IMR-90 (cell line): ENCODE results near the gene MED23. TPM values are rescaled to one million over a fixed set of nuclear protein-coding genes. Genes with fewer than 3 reads are reported as not detected.

Source experiments
- ATAC-seq: fragments of 200-7000 bp; cut with Tn5 transposase; 2 replicates; pipeline ENCODE4 v1.9.1; 2020; ENCODE audit warnings: low read depth, mild to moderate bottlenecking, moderate library complexity
- BruUV-seq: library from RNA; stranded (reverse); fragments of 400-500 nt; replicated peaks from 2 replicates; lab custom pipeline; 2021; lab: Mats Ljungman, UMichigan
- CTCF ChIA-PET: fragments of 300-600 bp; formaldehyde crosslinking; extraction: SDS; loops from one replicate; lab custom pipeline; 2021; ENCODE audit warnings: antibody characterized with exemption; lab: Yijun Ruan, JAX
- POLR2A ChIA-PET: fragments of 300-600 bp; sonication (Branson Sonifier 250); formaldehyde crosslinking; loops from one replicate; lab custom pipeline; 2022; ENCODE audit warnings: antibody characterized with exemption; ENCODE audit not compliant: unreplicated experiment; lab: Charles Lee
- DNase-seq: peaks from one replicate; pipeline ENCODE4 v3.0.0; 2013
- H2AFZ ChIP-seq: replicated peaks from 2 replicates; pipeline ENCODE3; 2013; ENCODE audit warnings: low read length, mild to moderate bottlenecking; ENCODE audit not compliant: poor library complexity
- H2AK5ac ChIP-seq: 2 replicates; pipeline ENCODE4 v1.6.1; 2013; ENCODE audit warnings: low read depth, low read length, inconsistent platforms
- H2AK9ac ChIP-seq: replicated peaks from 2 replicates; pipeline ENCODE3; 2013; ENCODE audit warnings: mild to moderate bottlenecking, low read depth, low read length, moderate library complexity; ENCODE audit not compliant: poor library complexity
- H2BK120ac ChIP-seq: 2 replicates; pipeline ENCODE4 v1.6.1; 2013; ENCODE audit warnings: low read depth, low read length, inconsistent platforms
- H2BK15ac ChIP-seq: 3 replicates; pipeline ENCODE4 v1.6.1; 2013; ENCODE audit warnings: low read depth, low read length, inconsistent platforms
- H2BK20ac ChIP-seq: 2 replicates; pipeline ENCODE4 v1.6.1; 2013; ENCODE audit warnings: low read depth, mild to moderate bottlenecking, inconsistent platforms, low read length, moderate library complexity
- H2BK5ac ChIP-seq: 2 replicates; pipeline ENCODE4 v1.6.1; 2013; ENCODE audit warnings: mild to moderate bottlenecking, low read depth, low read length, inconsistent platforms; ENCODE audit not compliant: poor library complexity, severe bottlenecking
- H3K14ac ChIP-seq: replicated peaks from 2 replicates; pipeline ENCODE4 v1.6.1; 2013; ENCODE audit warnings: low read depth, low read length, inconsistent platforms
- H3K18ac ChIP-seq: 2 replicates; pipeline ENCODE4 v1.6.1; 2013; ENCODE audit warnings: low read depth, low read length, control low read depth
- H3K23ac ChIP-seq: 2 replicates; pipeline ENCODE4 v1.6.1; 2013; ENCODE audit warnings: low read depth, low read length, inconsistent platforms
- H3K27ac ChIP-seq: 2 replicates; pipeline ENCODE4 v1.5.1; 2013; ENCODE audit warnings: mild to moderate bottlenecking, control low read depth, low read length; ENCODE audit not compliant: insufficient read depth
- H3K27me3 ChIP-seq: 2 replicates; pipeline ENCODE4 v1.6.1; 2013; ENCODE audit warnings: low read length; ENCODE audit not compliant: control insufficient read depth, insufficient read depth
- H3K36me3 ChIP-seq: 2 replicates; pipeline ENCODE4 v1.6.1; 2013; ENCODE audit warnings: low read length, mixed read lengths; ENCODE audit not compliant: control insufficient read depth, insufficient read depth
- H3K4ac ChIP-seq: 2 replicates; pipeline ENCODE4 v1.6.1; 2013; ENCODE audit warnings: low read depth, low read length, inconsistent platforms
- H3K4me1 ChIP-seq: 2 replicates; pipeline ENCODE4 v1.6.1; 2013; ENCODE audit warnings: low read length, mixed read lengths; ENCODE audit not compliant: control insufficient read depth, insufficient read depth
- H3K4me2 ChIP-seq: 2 replicates; pipeline ENCODE4 v1.6.1; 2013; ENCODE audit warnings: low read depth, mild to moderate bottlenecking, control low read depth, low read length, moderate library complexity
- H3K4me3 ChIP-seq: 2 replicates; pipeline ENCODE4 v1.5.1; 2013; ENCODE audit warnings: low read depth, mild to moderate bottlenecking, control low read depth, low read length, moderate library complexity; ENCODE audit not compliant: insufficient read depth
- H3K56ac ChIP-seq: 2 replicates; pipeline ENCODE4 v1.6.1; 2013; ENCODE audit warnings: low read length, inconsistent platforms; ENCODE audit not compliant: insufficient read depth; ENCODE audit errors: extremely low read depth
- H3K79me1 ChIP-seq, 2 experiments: 2 replicates each; pipeline ENCODE4 v1.6.1; 2013; ENCODE audit warnings: low read length in 2 of 2, inconsistent platforms in 1 of 2, low read depth in 1 of 2
- H3K9ac ChIP-seq: 2 replicates; pipeline ENCODE4 v1.6.1; 2013; ENCODE audit warnings: low read depth, low read length, control low read depth
- H3K9me1 ChIP-seq: 2 replicates; pipeline ENCODE4 v1.6.1; 2013; ENCODE audit warnings: low read length, inconsistent platforms; ENCODE audit not compliant: insufficient read depth
- H3K9me3 ChIP-seq: 2 replicates; pipeline ENCODE4 v1.6.1; 2013; ENCODE audit warnings: low read length; ENCODE audit not compliant: control insufficient read depth, insufficient read depth
- H4K20me1 ChIP-seq: 2 replicates; pipeline ENCODE4 v1.6.1; 2013; ENCODE audit warnings: low read length, inconsistent platforms; ENCODE audit not compliant: insufficient read depth
- H4K5ac ChIP-seq: 2 replicates; pipeline ENCODE4 v1.6.1; 2013; ENCODE audit warnings: mild to moderate bottlenecking, low read depth, low read length, control low read depth
- H4K8ac ChIP-seq, 2 experiments: 2 replicates each; pipeline ENCODE4 v1.6.1; 2013; ENCODE audit warnings: low read depth in 2 of 2, low read length in 2 of 2, control low read depth in 1 of 2, inconsistent platforms in 1 of 2
- H4K91ac ChIP-seq: 2 replicates; pipeline ENCODE4 v1.6.1; 2013; ENCODE audit warnings: low read depth, low read length, inconsistent platforms; ENCODE audit not compliant: insufficient read depth
- BHLHE40 ChIP-seq: fragments of 150-350 bp; IDR thresholded peaks from 2 replicates; pipeline ENCODE4 v1.6.1; 2016; ENCODE audit warnings: mild to moderate bottlenecking, low read depth, low read length
- CEBPB ChIP-seq: IDR thresholded peaks from 2 replicates; pipeline ENCODE4 v1.6.1; 2012; ENCODE audit warnings: low read depth, low read length, improper control_type of control experiment
- CHD1 ChIP-seq: IDR thresholded peaks from 2 replicates; pipeline ENCODE4 v1.6.1; 2012; ENCODE audit warnings: low read depth, low read length, improper control_type of control experiment
- ELK1 ChIP-seq: fragments of 150-350 bp; IDR thresholded peaks from 2 replicates; pipeline ENCODE4 v1.6.1; 2016; ENCODE audit warnings: low read depth, mild to moderate bottlenecking, low read length, moderate library complexity, borderline replicate concordance
- FOS ChIP-seq: fragments of 150-350 bp; IDR thresholded peaks from 2 replicates; pipeline ENCODE4 v1.6.1; 2016; ENCODE audit warnings: low read depth, low read length
- MAFK ChIP-seq: IDR thresholded peaks from 2 replicates; pipeline ENCODE4 v1.6.1; 2012; ENCODE audit warnings: low read depth, low read length, improper control_type of control experiment
- MAZ ChIP-seq: IDR thresholded peaks from 2 replicates; pipeline ENCODE4 v1.6.1; 2012; ENCODE audit warnings: low read depth, mild to moderate bottlenecking, low read length, improper control_type of control experiment, moderate library complexity, borderline replicate concordance
- MXI1 ChIP-seq: IDR thresholded peaks from 2 replicates; pipeline ENCODE4 v1.6.1; 2012; ENCODE audit warnings: low read depth, mild to moderate bottlenecking, low read length, moderate library complexity, borderline replicate concordance
- NFE2L2 ChIP-seq: fragments of 150-350 bp; IDR thresholded peaks from 2 replicates; pipeline ENCODE4 v1.6.1; 2016; ENCODE audit warnings: low read depth, mild to moderate bottlenecking, low read length
- POLR2A ChIP-seq: IDR thresholded peaks from 2 replicates; pipeline ENCODE4 v1.6.1; 2012; ENCODE audit warnings: mild to moderate bottlenecking, low read depth, low read length
- RAD21 ChIP-seq: IDR thresholded peaks from 2 replicates; pipeline ENCODE4 v1.6.1; 2012; ENCODE audit warnings: low read length, improper control_type of control experiment
- RCOR1 ChIP-seq: IDR thresholded peaks from 2 replicates; pipeline ENCODE4 v1.6.1; 2012; ENCODE audit warnings: mild to moderate bottlenecking, low read length, improper control_type of control experiment; ENCODE audit not compliant: insufficient replicate concordance
- RFX5 ChIP-seq: IDR thresholded peaks from 2 replicates; pipeline ENCODE4 v1.8.0; 2012; ENCODE audit warnings: low read depth, mild to moderate bottlenecking, low read length, moderate library complexity
- SMC3 ChIP-seq: fragments of 150-350 bp; IDR thresholded peaks from 2 replicates; pipeline ENCODE4 v1.6.1; 2016; ENCODE audit warnings: low read depth, mild to moderate bottlenecking, antibody characterized with exemption, low read length, moderate library complexity
- WGBS, 2 experiments: methylation state at CpG; one replicate each; pipeline versions ENCODE4 v1.1.5 to v1.1.7; 2013; ENCODE audit warnings: missing lambda C conversion rate in 2 of 2; ENCODE audit not compliant: insufficient read length in 1 of 2; ENCODE audit errors: extremely low coverage in 2 of 2; 5-methylcytosine and 5-hydroxymethylcytosine counted together
- dilution Hi-C: fragments of 300-500 bp; cut with HindIII; formaldehyde crosslinking; loops from one replicate; pipeline ENCODE4 v1.14.3; 2018; ENCODE audit warnings: low sequenced_read_pairs; ENCODE audit not compliant: unreplicated experiment
- in situ Hi-C: fragments of 300-500 bp; cut with MboI; formaldehyde crosslinking; loops from 3 replicates; pipeline ENCODE4 v1.14.3; 2019; ENCODE audit warnings: low sequenced_read_pairs, inconsistent platforms, mixed read lengths
- intact Hi-C: fragments of 100-400 bp; cut with micrococcal nuclease; formaldehyde crosslinking; loops from 2 replicates; pipeline ENCODE4 v1.10.0; 2022
- polyA plus RNA-seq, 3 experiments: library from polyadenylated mRNA; depleted of rRNA; stranded (reverse); fragments of >200 nt; gene quantifications; 2 replicates each; pipeline ENCODE4 v1.2.3, GENCODE V29; 2012; ENCODE audit warnings: low replicate concordance in 1 of 3
- total RNA-seq: library from RNA; depleted of rRNA; stranded (reverse); fragments of >200 nt; gene quantifications from 2 replicates; pipeline ENCODE4 v1.2.3, GENCODE V29; 2012
- TF ChIP-seq, protein P1 (sequence below): conservative IDR thresholded peaks from 2 replicates; pipeline ENCODE4 v1.5.1; 2012; ENCODE audit warnings: mild to moderate bottlenecking, low read depth, low read length, improper control_type of control experiment
- TF ChIP-seq, protein P2 (sequence below): fragments of 150-350 bp; IDR thresholded peaks from 2 replicates; pipeline ENCODE4 v1.6.1; 2017; ENCODE audit warnings: mild to moderate bottlenecking, antibody characterized with exemption, low read length, low read depth

The MED23 gene
- total and polyA plus RNA-seq, 2 of the 4 experiments (the other 2 are of a cell fraction), result 16.0 to 40.7 TPM

- no peak for TF ChIP-seq MAFK
- TF ChIP-seq POLR2A, result no peak
- TF ChIP-seq CHD1, result no peak
- no peak for TF ChIP-seq MXI1
- TF ChIP-seq RFX5, result no peak
- no peak for TF ChIP-seq CEBPB
- TF ChIP-seq FOS, result no peak
- TF ChIP-seq, protein P1, sequence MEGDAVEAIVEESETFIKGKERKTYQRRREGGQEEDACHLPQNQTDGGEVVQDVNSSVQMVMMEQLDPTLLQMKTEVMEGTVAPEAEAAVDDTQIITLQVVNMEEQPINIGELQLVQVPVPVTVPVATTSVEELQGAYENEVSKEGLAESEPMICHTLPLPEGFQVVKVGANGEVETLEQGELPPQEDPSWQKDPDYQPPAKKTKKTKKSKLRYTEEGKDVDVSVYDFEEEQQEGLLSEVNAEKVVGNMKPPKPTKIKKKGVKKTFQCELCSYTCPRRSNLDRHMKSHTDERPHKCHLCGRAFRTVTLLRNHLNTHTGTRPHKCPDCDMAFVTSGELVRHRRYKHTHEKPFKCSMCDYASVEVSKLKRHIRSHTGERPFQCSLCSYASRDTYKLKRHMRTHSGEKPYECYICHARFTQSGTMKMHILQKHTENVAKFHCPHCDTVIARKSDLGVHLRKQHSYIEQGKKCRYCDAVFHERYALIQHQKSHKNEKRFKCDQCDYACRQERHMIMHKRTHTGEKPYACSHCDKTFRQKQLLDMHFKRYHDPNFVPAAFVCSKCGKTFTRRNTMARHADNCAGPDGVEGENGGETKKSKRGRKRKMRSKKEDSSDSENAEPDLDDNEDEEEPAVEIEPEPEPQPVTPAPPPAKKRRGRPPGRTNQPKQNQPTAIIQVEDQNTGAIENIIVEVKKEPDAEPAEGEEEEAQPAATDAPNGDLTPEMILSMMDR, result no peak
- no peak for TF ChIP-seq RCOR1
- no peak for TF ChIP-seq NFE2L2
- no peak for TF ChIP-seq ELK1
- TF ChIP-seq, protein P2, sequence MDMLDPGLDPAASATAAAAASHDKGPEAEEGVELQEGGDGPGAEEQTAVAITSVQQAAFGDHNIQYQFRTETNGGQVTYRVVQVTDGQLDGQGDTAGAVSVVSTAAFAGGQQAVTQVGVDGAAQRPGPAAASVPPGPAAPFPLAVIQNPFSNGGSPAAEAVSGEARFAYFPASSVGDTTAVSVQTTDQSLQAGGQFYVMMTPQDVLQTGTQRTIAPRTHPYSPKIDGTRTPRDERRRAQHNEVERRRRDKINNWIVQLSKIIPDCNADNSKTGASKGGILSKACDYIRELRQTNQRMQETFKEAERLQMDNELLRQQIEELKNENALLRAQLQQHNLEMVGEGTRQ, result no peak
- TF ChIP-seq RAD21, result no peak
- no peak for TF ChIP-seq SMC3
- TF ChIP-seq MAZ, result no peak
- no peak for TF ChIP-seq BHLHE40
- CTCF ChIA-PET, result no interaction called here
Measured at GRCh38 chr6:131587909-131588308, 40.1 kb downstream of the MED23 start.

More at GRCh38 chr6:131587909-131588308, 40.1 kb downstream of the MED23 start:
- Histone ChIP-seq H3K56ac (no peak overlapping the region), H3K36me3 (peaks cover 35% of the 10 kb centered on the region), H2AK9ac (no peak overlapping the region), H4K91ac (no peak overlapping the region), H3K79me1 (no peaks in the 10 kb centered on the region; a peak in 2 of 4 replicates), H2AFZ (no peak overlapping the region), H3K4me3 (no peak overlapping the region), H3K27ac (no peak overlapping the region), H3K4me1 (no peaks in the 10 kb centered on the region), H2AK5ac (no peak overlapping the region), H3K4ac (no peak overlapping the region), H3K18ac (no peak overlapping the region), H3K9me3 (no peaks in the 10 kb centered on the region), H3K9me1 (no peaks in the 10 kb centered on the region), H2BK20ac (no peak overlapping the region), H3K23ac (no peak overlapping the region), H2BK120ac (no peak overlapping the region), H3K14ac (no peak overlapping the region), H3K4me2 (no peak overlapping the region), H4K20me1 (no peaks in the 10 kb centered on the region), H4K5ac (no peak overlapping the region), H3K9ac (no peak overlapping the region), H3K27me3 (no peaks in the 10 kb centered on the region), H2BK15ac (no peak overlapping the region), H2BK5ac (no peak overlapping the region), H4K8ac (no peak overlapping the region)
- dilution Hi-C loops (no loop called here), intact Hi-C loops (no loop called here), in situ Hi-C loops (no loop called here)
- POLR2A ChIA-PET, result no interaction called here
- no TSS peak for BruUV-seq
- DNase-seq (no peak), ATAC-seq (no peak)
- no CpG with 5 or more reads among the region's 4 CpGs for WGBS, 2 experiments
